ENCODE results near the gene GPR32.
"Not testable (repeated sequence)": the region's sequence is repeated elsewhere in the genome, so short reads cannot be mapped to it uniquely, and the experiment has no call there.

GPR32 gene, protein sequence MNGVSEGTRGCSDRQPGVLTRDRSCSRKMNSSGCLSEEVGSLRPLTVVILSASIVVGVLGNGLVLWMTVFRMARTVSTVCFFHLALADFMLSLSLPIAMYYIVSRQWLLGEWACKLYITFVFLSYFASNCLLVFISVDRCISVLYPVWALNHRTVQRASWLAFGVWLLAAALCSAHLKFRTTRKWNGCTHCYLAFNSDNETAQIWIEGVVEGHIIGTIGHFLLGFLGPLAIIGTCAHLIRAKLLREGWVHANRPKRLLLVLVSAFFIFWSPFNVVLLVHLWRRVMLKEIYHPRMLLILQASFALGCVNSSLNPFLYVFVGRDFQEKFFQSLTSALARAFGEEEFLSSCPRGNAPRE

DNA sequence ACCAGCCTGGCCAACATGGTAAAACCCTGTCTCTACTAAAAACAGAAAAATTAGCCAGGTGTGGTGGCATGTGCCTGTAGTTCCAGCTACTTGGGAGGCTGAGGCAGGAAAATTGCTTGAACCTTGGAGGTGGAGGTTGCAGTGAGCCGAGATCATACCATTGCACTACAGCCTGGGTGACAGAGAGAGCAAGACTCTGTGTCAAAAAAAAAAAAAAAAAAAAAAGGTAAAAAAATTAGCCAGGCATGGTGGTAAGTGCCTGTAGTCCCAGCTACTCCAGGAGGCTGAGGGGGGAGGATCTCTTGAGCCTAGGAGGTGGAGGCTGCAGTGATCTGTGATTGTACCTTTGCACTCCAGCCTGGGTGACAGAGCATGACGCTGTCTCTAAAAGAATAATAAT lies at the start of gene GPR32:
GPR32 (plus strand) TSS at position 301 of the 400 bp plus-strand sequence. CDS start 137 bp downstream, outside the sequence.
- not testable (repeated sequence) for DNase-seq

- no peak for DNase-seq
Measured at GRCh38 chr19:50720921-50721381, 49.3 kb upstream of the GPR32 start.

DNA sequence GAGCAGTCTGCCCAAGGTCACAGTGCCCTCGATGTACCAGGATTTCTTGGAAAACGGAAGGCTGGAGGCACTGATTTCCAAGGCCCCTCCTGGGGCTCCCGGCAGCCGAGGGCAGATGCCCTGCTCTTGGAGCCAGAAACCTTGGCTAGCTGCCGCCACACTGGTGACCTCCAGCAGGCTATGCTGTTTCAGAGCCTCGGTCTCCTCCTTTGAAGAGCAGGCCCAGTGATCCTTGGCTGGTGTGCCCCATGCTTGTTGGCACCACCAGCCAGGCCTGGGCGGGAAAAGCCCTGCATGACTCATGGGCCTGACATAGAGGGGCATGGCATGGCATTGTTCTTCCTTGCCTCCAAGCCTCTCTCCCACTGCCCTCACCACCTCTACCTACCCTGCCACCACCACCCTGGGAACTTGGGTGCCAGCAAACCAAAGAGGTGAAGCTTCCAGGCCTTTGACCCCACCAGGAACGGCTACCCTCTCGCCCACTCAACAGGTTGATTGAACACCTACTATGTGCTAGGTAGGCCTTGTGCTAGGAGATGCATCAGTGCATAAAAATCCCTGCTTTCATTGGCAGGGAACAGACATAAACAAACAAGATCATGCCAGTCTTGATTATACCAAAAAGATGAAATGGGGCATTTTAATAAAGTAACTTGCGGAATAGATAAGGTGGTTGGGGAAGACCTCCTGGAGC lies 48.7 kb upstream of the GPR32 start:
- no peak for DNase-seq

- no peak for DNase-seq
Measured at GRCh38 chr19:50722201-50723013, 47.9 kb upstream of the GPR32 start.

DNA sequence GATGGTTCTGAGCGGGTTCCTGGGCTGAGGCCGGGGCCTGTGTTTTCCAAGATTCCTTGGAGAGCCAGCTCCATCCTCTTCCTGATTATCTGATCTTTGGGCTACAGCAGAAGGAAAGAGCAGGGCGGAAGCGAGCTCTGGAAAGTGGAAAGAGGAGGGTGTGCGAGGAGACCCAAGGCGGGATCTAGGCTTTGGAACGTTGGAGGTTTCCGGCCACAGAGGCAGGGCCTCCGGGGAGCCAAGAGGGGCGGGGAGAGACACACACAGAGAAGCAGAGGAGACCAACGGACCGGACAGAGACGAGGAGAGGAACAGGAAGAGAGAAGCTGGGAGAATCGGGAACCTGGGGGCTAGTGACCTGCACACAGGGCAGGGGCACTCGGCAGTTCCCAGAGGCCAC lies 47.2 kb upstream of the GPR32 start, which contains the start of gene CLEC11A:
CLEC11A (plus strand) TSS at position 296 of the 400 bp plus-strand sequence. CDS start 162 bp downstream, outside the sequence.
- DNase-seq = peak; percentile 20

DNA sequence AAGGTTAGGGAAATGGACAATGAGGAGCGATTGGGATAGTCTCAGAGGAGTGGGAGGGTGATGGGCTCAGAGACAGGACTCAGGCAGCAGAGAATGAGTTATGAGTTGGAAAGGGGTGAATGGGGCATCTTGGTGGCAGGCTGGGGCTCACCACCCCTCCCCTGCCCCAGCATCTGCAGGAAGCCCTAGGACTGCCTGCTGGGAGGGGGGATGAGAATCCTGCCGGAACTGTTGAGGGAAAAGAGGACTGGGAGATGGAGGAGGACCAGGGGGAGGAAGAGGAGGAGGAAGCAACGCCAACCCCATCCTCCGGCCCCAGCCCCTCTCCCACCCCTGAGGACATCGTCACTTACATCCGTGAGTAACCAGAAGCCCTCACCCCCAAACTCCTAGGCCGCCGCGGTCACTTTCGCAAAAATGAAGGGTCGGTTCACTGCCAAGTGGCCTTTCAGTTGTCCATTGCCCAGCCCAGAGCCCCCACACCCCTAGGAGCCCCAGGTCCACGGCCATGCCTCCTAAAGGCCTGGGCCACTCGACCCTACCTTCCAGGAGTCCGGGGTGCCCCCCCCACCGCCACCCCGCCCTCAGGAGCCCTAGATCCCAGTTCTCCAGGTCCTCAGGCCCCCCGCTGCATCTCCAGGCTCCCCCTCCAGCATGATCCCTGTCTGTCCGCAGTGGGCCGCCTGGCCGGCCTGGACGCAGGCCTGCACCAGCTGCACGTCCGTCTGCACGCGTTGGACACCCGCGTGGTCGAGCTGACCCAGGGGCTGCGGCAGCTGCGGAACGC lies 46.3 kb upstream of the GPR32 start:
- no peak for DNase-seq

DNA sequence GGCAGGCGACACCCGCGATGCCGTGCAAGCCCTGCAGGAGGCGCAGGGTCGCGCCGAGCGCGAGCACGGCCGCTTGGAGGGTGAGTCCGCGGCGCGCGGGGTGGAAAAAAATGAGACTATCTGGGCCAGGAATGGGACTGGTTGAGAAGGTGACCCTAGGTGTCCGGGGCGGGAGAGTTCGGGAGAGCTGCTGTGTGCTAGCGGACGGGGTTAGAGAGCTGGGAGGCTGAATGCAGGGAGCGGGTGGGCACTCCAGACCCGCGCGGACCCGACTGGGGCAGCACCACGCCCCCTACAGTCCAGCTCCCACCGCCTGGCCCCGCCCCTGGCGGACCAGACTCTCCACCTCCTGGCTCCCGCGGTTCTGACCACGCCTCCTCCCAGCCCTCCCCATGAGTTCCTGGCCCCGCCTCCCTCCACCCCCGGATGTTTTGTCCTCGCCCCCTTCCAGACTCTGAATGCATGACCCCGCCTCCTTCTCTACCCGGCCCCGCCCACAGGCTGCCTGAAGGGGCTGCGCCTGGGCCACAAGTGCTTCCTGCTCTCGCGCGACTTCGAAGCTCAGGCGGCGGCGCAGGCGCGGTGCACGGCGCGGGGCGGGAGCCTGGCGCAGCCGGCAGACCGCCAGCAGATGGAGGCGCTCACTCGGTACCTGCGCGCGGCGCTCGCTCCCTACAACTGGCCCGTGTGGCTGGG lies 45.6 kb upstream of the GPR32 start:
- DNase-seq = peak; percentile 99

- DNase-seq = no peak
Measured at GRCh38 chr19:50725218-50725910, 44.9 kb upstream of the GPR32 start.

DNA sequence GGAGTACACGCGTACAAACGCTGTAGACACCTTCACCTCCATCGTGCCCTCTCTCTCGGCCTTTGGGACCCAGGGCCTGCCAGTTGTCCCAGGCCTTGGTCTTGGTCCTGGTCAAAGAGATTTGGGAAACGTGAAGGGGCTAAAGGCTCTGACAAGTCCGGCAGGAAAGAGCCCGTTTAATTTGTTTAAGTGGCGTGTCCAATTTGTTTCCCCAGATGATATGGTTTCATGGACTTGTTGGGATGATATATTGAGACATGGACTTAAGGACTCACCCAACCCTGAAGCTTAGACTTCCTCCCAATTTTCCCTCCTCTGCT lies 44.4 kb upstream of the GPR32 start:
- no peak for DNase-seq

DNA sequence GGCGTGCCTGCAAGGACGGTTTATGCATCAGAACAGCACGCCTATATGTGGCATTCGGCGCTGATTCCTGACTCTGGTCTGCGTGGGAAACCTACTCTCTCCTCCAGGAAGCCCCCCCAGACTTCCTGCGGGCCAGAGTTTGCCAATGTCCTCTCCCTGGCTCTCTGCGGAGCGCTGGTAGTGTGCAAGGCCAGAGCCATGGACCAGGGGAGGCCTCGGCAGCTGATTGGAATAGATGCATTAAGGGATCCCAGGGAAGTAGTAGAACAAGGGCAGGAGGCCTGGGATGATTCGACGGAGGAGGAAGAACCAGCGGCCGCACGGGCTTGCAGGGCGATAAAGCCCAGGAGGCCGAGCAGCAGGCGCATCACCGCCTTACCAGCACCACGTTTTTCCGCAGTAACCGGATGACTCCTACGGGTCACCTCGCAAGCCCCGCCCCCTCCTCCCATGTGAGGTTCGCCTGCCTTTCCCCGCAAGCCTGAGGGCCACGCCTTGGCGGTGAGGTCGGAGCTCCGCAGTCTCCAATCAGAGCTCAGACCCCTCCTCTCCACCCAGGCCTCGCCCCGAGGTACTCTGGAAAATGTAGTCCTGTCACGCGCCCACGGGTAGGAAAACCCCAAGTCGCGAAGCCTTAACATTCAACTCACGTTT lies 42.1 kb upstream of the GPR32 start:
- DNase-seq = no peak

- DNase-seq = no peak
Measured at GRCh38 chr19:50729894-50730293, 40.4 kb upstream of the GPR32 start.

DNA sequence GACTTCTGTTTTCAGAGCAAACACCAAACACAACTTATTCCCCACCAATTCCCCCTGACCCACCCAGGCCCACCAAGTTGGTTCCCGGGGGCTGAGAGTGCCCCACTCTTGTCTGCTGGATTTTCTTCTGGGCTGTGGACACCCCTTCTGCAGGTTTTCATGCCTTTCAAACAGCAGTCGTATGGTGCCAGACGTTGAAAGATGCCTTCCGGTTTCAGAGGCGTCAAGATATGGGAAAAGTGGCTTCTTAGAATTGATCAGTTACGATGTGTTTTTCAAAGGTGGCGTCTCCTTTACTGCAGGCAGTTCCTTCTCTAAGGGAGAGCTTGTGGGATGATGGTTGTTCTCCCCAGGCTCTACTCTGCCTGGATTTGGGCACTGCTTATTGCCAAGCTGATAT lies 34.4 kb upstream of the GPR32 start:
- no peak for DNase-seq

DNA sequence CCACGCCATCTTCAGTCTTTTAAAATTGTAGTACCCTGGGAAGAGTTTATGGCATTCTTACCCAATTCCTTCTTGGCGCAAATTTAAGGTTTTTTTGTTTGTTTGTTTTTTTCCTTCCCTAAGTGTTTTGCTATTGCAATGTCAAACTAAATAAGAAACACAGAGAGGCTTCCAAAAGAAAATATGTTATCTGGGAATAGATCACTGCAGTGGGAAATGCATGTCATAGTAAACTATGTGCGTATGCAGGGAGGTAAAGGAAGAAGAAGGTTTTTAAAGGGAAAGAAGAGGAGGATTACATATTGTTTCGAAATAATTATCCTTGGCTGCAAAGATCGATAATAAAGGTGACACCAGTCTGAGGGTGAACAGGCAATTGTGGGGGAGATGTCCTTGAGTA lies 33.9 kb upstream of the GPR32 start:
- DNase-seq = no peak

DNA sequence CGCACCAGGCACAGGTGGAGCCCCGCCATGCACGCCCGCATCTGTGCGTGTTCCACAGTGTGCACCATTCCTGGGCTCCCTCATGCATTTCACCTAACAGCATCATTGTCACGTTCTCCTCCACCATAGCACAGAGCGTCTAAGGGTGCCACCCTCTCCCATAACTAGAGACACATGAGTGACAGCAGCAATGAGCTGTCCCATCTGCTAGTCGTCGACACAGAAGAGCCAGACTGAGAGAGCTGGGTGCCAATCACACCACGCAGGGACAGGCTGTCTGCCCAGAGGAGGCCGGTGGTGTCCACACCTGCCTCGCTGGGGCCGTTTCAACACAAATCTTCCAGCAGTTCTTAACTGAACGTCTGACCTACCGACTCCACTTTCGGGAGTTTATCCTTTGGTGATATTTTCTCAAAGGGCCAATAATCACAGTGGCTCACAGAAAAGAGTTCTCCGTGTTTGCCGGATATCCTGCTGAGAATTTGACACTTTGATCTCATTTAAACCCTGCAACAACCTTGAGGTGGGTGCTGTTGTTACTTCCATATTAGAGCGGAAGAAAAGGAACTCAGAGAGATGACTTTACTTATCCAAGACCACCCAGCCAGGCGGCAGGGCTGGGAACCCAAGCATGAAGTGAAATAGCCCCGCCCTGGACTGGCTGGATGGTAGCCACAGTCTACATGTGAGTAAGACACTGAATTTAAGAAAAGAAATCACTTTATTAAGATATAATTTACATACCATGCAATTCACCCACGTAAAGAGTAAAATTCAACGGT lies 30.9 kb upstream of the GPR32 start:
- no peak for DNase-seq

DNA sequence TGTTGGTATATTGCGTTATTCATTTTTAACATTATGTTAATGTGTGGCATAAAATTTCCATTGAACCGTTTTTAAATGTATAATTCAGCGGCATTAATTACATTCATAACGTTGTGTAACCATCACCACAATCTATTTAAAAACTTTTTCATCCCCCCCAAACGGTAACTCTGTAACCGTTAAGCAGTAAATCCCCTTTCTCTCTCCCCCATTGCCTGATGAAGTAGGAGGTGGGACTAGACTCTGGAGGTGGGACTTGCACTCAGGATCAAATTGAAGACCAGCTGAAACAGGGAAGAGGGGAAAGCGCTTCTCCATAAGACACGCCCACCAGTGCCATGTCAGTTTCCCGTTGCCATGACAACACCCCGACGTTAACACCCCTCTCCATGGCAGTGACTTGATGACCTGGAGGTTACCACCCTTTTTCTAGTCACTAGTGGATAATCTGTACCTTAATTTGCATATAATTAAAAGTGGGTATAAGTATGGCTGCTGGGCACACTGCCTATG lies 30.3 kb upstream of the GPR32 start:
- DNase-seq = no peak

GRCh38 chr19:50741179-50741933 lies 28.9 kb upstream of the GPR32 start:
- no peak for DNase-seq

- no peak for DNase-seq
Measured at GRCh38 chr19:50743537-50743936, 26.7 kb upstream of the GPR32 start.

DNA sequence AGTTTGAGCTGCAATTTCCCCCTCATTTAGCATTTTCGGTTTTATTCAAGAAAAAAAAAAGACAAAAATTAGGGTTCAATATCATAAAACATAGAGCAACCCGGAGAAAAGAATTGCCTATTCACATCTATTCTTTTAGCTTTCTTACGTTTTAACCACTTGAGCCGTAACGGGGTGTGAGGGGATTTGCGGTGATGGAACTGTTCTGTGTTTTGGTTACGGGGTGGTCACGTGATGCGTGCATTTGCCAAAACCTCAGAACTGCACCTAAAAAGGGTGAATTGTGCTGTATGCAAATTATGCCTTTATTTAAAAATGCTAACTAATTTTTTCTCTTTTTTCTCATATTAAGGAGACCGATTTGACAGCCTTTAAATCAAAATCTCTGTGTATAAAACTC lies 25.0 kb upstream of the GPR32 start:
- DNase-seq = no peak

GRCh38 chr19:50747141-50747540 lies 23.1 kb upstream of the GPR32 start:
- not testable (repeated sequence) for DNase-seq
